GM12801 (cell line): ENCODE results near the gene STX1A.

Source experiments
- CTCF ChIP-seq: IDR thresholded peaks from one replicate; pipeline ENCODE4 v1.5.1; 2011; ENCODE audit warnings: control low read depth; ENCODE audit not compliant: insufficient read length; ENCODE audit errors: extremely low read depth

STX1A gene

GRCh38 chr7:73719806-73720169 is 319 bp upstream of the STX1A start:
- TF ChIP-seq CTCF = no peak

- TF ChIP-seq CTCF = no peak
These were observed 1.0 kb downstream of the STX1A start for GRCh38 chr7:73718438-73718881.

- no peak for TF ChIP-seq CTCF
These were observed 1.5 kb downstream of the STX1A start for GRCh38 chr7:73717991-73718405.

GRCh38 chr7:73717025-73717807 is 2.3 kb downstream of the STX1A start:
- no peak for TF ChIP-seq CTCF

GRCh38 chr7:73716318-73716890 is 3.1 kb downstream of the STX1A start:
- TF ChIP-seq CTCF = no peak

- TF ChIP-seq CTCF = no peak
These were observed 3.7 kb downstream of the STX1A start for GRCh38 chr7:73715648-73716317.

GRCh38 chr7:73712773-73713172 is 6.7 kb downstream of the STX1A start:
- TF ChIP-seq CTCF = no peak
